SIG-M5 treated with dmso at 0.1 percent for 504 hours (cell line): ENCODE data around the gene HSPA4.

ENCODE experiments used
- DNase-seq: peaks from one replicate; lab custom pipeline; 2025; ENCODE audit not compliant: unreplicated experiment; lab: John Stamatoyannopoulos, UW

The HSPA4 gene

DNA sequence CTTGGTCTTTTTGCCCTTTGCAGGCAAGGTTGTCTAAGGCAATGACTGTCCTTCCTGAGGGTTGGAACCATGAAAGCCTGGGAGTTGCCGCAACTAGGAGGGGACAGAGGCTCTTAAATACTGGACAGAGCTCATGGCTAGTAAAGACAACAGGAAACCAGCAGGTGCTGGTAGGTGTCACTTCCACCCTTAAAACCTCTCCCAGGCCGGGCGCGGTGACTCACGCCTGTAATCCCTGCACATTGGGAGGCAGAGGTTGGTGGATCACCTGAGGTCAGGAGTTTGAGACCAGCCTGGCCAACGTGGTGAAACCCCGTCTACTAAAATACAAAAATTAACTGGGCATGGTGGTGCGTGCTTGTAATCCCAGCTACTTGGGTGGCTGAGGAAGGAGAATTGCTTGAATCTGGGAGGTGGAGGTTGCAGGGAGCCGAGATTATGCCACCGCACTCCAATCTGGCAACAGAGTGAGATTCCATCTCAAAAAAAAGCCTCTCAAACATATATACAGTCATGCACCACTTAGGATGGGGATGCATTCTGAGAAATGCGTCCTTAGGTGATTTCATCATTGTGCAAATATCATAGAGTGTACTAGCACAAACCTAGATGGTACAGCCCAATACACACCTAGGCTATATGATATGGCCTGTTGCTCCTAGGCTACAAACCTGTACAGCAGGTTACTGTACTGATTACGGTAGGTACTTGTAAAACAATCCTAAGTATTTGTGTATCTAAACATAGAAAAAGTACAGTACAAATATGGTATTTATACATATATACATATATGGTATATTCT, 102.7 kb downstream of the HSPA4 start:
- DNase-seq = peak; percentile 18

DNA sequence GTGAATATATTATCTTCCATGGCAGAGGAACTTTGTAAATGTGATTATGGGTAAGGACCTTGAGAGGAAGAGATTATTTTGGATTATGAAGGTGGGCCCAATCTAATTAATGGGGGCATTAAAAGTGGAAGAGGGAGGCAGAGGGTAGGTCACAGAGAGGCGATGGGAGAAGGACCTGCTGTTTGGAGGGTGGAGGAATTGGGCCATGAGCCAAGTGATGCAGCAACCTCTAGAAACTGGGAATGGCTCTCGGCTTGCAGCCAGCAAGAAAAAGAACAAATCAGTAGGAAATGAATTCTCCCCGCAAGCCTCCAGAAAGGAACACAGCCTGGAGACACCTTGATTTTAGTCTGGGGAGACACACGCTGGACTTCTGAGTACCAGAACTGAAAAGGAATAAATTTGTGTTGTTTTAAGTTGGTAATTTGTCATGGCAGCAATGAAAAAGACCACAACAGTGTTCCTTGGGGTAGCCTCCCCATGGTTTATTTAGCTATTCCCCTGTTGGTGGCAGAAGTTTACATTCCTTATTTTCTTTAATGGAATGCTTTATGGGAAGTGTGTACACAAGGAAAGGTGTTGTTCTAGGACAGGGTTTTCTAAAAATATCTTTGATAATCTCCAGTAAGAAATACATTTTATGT, 103.6 kb downstream of the HSPA4 start:
- DNase-seq = no peak
